EL (cell line): Measurements from ENCODE around the gene USH1G.
"Not testable (repeated sequence)": the region's sequence is repeated elsewhere in the genome, so short reads cannot be mapped to it uniquely, and the experiment has no call there.

ENCODE experiments used
- DNase-seq: peaks from one replicate; pipeline ENCODE4 v3.0.0-alpha.2; 2016

The USH1G gene

DNA sequence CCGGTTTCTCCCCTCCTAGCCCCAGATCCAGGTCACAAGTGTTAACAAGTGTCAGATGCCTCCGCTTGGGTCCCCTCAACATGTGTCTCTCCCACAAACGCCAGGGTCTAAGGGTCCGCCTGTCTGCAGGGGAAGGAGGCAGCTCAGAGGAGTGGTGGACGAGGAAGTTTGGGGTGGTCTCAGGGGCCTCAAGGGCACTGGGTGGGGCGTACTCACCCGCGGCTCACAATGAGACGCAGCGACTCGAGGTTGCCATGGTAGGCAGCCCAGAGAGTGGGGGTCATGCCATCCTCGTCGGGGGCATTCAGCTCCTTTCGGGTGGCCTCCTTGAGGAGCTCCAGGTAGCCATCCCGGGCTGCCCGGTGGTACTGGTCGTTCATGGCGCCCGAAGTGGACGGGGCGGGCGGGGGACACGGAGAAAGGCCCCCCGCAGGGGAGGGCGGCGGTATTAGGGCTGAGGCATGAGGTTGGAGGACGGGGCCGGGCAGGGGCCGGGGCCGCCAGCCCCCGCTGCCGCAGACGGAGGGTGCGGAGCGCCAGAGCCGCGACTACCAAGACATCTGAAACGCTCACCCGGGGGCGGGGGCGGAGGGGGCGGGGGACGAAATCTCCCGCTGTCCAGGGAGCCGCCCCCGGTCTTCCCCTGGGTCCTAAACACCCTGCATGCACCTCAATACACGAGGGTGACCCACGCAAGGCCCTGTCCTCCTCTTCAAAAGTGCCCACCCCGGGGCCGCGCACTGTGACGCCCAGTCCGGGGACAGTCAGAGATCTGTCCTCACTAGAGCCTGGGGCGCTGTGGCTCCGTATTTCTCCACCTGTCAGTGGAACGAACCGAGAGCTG is at the start of gene USH1G:
USH1G (minus strand) TSS at position 562 of the 844 bp plus-strand sequence; CDS start at position 380, 182 bp downstream.
- no peak for DNase-seq

DNA sequence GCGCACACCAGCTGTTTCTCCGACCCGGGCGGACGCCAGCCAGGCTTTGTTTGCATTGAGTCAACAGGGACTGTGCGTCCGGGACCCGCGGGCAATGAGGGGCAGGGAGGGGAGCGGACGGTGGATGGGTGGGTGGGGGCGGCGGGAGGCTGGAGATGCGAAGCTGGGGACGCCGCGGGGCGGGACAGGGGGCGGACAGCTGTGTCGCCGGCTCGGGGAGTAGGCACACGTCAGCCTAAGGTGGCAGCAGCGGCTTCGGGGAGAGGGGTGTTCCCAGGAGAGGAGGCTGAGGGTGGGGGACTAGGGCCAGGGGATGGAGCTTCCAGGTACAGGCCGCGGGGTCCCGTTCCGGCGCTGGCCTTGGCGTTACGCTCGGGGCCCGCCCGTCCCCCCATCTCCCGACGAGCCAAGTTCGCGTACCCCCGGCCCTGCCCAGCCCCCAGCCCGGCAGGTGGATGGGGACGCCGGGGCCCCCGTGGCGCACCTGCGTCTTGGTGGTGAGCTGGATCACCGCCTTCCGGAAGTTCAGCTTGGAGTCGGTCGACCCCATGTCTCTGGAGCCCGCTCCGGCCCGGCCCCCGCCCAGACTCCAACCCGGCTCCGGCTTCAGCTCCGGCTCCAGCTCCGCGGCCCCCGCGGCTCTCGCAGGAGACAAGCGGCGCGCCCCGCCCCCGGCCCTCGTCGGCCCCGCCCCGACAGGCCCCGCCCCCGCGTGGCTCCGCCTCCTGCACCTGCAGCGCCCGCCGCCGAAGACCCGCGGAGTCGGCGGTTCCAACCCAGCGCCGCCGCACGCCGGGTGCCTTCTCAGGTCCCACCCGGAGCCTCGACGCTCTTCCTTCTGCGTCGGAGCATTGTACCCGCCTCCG is 49.3 kb upstream of the USH1G start, which contains the start of gene HID1:
HID1 (minus strand) TSS at position 653 of the 866 bp plus-strand sequence; CDS start at position 550, 103 bp downstream.
- DNase-seq = peak; percentile 48

DNA sequence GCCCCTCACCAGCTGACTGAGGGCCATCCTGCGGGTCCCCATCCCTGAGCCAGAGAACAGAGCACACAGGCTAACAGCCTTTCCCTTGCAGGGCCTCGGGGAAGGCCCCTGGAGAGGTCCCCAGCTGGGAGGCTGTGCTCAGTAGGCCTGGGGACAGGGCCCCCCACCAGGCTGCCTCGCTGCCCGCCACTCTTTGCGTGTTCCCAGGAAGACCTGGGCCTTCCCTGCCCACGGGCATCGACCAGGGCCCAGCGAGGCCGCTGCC is 48.7 kb upstream of the USH1G start:
- DNase-seq = no peak

DNA sequence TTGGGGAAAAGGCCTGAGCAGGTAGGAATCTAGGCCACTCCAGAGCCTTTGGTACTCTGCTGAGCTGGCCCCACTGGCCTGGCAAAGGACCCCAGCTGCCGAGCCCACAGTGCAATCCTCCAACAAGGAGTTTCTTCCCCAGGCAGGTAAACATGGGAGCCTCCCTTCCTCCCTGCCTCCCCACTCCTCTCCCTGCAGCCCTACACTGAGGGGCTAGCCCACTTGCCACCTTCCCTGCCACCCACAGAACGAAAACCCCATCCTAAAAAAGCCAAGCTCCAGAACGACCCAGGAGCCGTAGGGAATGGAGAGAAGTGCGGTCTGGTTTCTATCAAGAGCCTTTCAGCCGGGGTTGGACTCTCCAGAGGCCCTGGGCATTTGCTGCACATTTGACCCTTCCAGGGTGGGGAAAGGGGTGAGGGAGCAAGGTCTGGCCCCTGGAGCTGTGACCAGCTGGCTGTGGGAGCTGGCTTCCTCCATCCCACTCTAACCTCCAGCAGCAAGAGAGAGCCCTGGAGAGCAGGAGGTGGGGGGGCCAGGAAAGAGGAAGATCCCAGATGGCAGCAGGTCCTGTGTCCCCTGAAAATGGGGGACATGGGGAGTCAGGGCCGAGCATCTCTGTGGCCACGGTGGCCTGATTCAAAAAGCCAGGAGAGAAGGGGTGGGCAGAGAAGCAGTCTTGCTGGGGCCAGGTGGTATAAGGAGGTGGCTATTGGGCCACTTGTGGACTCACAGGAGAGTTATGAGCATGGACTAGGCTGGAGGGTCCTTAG is 48.2 kb upstream of the USH1G start:
- no peak for DNase-seq

DNA sequence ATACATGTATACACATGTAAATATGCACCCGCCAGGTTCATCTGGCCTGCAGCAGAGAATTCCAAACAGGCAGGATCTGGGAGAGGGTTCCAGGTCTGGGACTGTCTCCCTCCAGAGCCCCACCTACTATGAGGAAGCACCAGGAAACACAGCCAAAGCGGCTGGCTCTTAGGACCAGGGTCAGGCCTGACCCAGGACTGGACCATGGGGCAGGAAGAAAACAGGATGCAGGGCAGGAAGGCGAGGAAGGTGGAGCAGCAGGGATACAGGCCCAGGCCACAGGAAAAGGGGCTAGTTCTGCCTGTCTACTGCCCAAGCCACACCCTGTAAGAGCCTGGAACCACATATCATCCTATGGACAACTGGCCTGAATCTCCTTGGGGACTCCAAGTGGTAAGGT is 47.3 kb upstream of the USH1G start:
- no peak for DNase-seq

DNA sequence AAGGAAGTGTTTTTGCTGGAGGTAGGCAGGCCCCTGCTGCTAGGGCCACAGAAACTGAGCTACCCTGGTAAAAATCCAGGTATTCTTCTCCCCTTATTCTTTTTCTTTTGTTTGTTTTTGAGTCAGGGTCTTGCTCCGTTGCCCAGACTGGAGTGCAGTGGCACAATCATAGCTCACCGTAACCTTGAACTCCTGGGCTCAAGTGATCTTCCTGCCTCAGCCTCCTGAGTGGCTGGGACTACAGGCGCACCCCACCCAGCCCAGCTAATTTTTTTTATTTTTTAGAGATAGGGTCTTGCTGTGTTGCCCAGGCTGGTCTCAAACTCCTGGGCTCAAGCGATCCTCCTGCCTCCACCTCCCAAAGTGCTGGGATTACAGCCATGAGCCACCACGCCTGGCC is 46.4 kb upstream of the USH1G start:
- DNase-seq = not testable (repeated sequence)

DNA sequence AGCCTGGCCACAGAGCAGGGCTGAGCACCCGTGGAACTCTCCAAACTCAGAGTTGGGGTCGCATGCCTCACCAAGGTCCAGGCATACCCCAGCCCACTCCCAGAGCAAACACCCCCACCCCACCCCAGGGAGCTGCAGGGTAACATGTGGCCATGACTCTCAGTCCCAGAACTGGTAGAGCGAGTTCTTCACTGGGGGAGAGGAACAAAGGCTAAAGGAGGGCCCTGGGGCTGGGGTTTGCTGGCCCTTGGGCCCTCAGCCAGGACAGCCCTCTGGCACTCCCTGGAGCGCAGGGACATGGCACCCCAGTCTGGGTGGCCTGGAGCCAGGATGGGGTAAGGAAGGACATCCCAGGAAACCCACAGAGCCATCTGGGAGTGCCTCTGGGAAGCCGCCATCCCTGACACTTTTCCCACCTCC is 45.3 kb upstream of the USH1G start:
- DNase-seq = no peak

DNA sequence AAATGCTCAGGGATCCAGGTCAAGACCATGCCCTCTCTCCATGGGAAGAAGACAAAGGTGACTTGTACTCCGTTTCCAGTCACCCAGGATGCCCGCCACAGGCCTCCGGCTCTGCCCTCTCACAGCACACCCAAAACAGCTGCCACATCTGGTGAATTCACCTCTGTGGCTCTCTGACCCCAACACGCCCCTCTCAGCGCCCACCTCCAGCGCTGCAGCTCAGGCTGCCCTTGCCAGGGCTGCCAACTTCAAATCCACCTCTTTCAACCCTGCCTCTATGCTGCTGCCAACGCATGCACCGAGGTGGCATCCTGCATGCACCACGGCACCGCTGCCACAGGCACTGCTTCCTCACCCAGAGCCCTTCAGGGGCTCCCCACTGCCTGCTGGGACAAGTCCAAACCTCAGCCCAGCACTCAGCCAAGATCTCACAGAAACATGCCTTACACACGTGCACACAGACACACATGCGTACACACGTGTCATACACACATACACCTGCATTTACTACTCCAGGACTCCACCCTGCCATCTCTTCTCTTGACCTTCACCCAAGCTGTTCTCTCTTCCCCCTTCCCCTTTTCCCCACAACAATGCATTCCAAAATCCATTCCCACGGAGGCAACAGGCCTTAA is 42.0 kb upstream of the USH1G start:
- DNase-seq = no peak

DNA sequence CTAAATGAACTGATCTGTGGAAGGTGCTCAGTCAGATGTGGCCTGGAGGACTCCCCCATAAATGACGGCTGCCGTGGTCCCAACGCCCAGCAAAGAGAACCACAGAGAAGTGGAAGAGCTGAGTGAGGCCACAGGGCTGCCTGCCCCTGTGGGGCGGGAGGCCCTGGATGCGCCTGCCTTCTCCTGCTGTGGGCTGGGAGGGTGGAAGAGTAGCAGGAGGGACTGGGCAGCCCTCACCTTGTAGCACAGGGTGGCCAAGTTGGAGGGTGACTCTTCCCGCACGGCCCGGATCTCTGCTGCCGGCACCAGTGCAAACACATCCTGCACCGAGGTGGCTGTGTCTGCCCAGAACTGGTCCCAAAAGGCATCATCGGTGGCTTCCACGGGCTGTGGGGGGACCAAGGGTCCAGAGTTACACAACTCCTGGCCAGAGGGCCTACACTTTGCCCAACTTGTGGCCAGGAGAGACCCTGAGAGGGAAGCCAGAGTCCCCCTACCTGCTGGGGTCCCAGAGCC is 41.2 kb upstream of the USH1G start:
- DNase-seq = no peak

DNA sequence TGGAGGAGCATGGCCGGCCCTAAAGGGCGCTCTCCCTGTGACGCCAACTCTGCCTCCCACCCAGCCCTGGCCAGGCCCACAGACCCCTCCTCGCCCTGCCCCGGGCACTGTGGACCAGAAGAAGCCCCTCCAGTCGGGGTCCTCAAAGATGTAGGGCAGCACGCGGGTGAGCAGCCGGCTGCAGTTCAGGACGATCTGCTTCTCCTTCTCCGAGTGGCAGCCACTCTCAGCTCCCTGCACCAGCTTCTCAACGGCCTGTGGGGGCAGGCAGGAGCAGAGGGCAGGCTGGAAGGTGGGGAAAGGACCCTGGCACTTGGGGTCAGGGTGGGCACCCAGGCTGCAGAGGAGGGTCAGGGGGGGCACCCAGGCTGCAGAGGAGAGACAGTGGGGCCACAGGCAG is 40.6 kb upstream of the USH1G start:
- DNase-seq = no peak

DNA sequence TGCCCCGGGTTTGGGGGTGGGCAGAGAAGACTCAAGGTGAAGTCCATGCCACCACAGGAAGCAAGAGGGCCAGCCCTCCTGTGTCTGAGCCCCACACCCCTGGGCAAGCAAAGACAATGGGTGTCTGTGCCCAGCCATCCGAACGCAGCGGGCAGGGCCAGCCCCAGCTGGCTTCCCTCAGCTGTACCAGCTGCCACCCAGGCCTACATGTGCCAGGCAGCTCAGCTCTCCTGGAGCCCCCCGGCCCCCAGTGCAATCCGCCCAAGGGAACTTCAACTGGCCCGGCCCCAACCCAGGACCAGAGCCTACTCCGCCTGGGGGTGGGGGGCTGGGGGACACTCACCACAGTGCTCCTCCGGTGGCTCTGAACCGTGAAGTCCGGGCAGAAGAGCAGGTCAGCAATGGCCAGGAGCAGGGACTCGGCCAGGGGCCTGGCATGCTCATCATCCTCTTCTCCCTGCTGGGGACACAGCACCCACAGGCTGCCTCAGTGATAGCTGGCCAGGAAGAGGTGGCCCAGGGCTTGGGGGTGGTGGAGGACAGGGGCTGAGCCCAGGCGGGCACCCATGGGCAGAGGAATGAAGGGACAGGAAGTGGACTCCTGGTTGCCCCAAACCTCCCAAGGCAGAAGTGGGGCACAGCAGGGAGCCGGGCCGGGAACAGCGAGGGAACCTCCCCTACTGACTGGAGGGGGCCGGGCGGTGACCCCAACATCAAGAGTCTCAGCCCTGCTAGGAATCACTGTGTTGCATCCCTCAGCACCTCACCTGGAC is 39.8 kb upstream of the USH1G start:
- DNase-seq = no peak

DNA sequence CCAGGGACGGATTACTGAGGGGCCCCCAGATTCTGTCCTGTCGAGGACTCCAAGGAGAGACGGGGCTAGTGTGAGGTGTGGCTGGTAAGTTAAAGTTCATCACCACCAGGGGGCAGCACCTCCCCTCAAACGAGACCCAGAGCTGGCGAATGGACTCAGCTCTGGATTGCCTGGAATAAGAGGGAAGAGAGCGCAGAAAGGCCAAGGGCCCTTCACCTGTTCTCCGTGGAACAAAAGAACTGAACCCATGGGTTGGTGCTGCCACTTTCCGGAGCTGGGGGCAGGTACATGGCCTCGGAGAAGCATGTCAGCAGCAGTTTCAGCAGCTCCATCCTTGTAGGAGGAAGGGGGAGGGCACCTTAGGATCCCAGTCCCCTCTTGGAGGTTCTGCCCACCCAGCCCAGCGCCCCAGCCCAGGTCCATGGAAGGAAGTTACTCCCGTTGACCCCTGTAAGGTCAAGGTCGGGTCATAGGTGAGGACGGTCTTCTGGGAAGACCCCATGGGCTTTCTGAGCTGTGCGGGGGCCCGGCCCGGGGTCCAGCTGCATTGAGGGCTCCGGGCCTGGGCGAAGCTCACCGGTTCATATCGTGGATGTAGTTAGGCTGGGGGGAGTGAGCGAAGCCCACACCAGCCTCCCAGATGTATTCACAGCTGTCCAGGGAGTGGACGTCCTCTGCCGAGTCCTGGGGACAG is 38.7 kb upstream of the USH1G start:
- peak; percentile 86 for DNase-seq

DNA sequence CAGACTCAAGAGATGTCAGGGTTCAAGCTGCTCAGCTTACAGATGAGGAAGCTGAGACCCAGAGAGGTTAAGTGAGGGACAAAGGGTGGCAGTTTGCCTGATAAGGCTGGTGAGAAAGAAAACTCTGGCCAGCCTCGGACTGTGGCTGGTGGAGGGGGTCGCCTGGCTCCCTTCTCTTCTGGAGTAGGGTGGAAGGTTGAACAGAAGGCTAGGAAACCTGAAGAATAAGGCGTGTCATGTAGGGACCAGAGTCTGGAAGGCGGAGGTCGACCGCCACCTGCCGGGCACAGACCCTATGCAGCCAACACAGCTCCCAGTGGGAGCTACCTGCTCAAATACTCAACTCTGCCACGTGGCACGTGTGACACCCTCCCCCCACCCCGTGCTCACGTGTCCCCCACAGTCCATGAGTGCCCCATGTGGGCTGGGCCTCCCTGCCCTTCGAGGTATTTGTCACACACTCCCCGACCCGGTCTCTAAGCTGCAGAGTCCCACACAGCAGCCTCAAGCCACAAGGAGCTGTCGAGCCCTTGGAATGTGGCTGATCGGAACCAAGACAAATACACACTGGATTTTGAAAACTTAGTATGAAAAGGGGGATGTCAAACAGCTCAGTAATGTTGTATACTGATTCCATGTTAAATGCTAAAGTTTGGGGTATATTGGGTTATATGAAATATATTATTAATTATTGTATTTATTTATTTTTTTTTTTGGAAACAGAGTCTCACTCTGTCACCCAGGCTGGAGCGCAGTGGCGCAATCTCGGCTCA is 37.7 kb upstream of the USH1G start:
- DNase-seq = no peak

DNA sequence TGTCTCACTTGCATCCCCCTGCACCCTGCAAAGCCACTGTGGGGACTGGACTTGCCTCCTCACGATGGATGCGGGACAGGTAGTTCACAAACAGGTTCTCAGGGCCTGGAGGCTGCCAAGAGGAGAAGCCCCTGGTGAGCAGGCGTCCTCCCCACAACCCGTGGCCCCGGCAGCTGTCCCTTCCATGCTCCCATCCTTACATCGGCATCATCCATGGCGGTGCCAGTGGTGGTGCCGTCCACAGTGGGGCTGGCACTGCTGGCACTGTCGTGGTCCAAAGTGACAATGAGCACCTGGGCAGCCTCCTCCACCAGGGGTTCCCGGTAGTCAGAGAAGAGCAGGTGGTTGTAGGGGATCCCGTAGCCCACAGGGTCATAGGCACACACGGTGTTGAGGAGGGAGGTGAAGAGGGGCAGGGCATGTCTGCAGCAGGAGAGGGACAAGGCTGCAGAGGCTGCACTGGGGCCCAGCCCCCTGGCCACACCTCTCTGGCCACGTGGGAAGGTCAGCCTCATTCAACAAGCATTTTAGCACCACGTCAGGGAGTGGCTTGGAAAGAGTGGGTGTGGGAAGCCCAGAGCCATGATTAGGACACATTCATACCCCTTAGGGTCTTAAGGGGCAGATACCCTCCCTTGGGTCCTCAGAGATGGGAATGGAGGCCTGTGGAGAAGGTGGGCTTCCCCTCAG is 36.9 kb upstream of the USH1G start:
- peak; percentile 41 for DNase-seq

DNA sequence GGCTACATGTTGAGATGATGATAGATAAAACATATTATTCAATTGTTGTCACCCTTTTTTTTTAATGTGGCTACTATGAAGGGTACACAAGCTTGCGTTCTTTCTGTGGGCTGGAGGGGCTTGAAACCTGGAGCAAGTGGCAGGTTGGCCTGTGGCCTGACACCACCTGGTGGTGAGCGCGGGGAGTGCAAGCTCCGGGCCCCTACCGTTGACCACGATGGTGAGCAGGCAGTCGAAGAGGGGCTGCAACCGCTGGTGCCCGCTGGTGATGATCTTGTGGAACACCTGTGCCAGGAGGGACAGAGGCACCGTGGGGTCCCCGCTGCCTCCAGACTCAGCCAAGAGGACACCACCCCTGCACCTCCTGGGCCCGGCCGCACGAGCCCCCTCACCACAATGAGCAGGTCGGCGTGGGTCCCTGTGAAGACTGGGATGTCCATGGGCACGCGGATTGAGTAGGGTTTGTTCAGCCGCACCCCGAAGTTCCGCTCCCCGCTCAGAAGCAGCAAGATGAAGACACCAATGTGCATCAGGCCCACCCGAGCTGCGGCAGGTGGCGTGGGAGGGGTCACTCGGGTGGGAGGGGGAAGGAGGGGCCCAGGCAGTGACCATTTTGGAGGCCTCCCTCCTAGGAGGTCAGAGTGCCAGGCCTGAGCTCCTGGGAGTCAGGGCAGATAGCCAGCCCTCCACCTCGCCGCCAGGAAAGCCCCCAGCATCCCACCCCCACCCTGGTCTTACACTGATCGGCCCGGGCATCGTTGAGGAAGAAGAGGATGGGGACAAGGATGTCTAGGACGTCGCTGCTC is 35.1 kb upstream of the USH1G start:
- DNase-seq = peak; percentile 58

DNA sequence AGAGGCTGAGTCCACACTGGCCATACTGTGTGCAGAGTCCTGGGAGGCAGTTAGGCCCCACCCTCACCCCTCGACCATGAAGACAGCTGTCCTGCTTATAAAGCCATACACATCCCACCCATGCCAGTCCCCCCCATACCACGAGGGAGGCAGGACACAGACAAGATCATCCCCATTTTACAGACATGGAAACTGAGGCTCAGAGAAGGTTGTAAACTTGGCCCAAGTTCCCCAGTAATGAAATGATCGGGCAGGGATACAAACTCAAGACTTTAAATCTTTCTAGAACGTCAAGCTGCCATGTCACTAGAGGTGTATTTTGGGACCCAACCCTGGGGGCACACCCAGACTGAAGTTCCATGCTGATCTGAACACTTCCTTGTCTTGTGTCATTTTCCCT is 33.0 kb upstream of the USH1G start:
- DNase-seq = no peak

DNA sequence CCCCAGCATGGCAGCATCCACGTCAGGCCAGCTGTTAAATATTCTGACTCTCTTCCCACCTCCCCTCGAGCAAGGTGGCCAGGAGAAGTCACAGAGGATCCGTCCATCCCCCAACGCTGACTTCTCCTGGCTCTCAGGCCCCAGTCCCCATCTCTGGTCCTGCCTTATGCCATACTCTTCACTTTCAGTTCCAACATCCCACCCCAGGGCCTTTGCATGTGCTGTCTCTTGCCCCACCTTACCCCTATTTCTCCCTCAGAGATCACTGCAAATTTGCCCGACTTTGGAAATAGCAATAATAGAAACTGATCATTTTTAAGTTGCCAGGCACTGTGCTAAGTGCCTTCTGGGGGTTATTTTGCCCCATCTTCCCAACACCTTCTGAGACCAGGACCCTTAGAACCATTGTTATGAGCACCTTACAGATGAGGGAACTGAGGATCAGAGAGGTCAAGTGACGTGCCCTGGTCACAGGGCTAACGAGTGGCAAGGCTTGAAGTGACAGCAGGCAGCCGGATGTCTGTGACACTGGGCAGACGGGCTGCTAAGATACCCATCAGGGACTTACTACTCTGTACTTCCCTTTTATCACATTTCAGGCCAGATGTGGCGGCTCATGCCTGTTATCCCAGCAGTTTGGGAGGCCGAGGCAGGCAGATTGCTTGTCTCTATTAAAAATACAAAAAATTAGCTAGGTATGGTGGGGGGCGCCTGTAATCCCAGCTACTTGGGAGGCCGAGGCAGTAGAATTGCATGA is 31.8 kb upstream of the USH1G start:
- DNase-seq = no peak

DNA sequence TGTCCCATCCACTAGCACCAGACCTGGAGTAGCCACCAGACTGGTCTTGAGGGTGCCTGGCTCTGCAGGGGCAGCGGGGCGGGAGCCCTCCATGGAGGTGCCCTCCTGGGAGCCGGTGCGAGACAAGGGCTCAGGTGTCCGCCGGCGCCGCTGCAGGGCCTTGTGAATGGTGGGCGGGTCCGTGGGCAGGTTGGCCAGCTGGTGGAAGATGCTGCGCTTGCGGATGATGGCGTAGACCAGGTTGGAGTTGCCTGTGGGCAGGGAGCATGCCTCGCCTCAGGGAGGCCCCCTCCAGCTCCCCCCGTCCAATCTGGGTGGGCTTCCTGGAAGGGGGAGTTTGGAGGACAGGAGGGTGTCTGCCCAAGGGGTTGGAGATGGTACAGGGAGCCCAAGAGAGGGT is 31.1 kb upstream of the USH1G start:
- DNase-seq = no peak
